BJ (cell line): ENCODE results near the gene PKD1. TPM values are rescaled to one million over a fixed set of nuclear protein-coding genes. Genes with fewer than 3 reads are reported as not detected.

ENCODE experiments used
- CTCF ChIA-PET: fragments of 350-600 bp; formaldehyde crosslinking; extraction: SDS; loops from one replicate; lab custom pipeline; 2021; ENCODE audit warnings: antibody characterized with exemption, inconsistent platforms; lab: Yijun Ruan, JAX
- POLR2A ChIA-PET: fragments of 300-600 bp; sonication (Branson Sonifier 250); formaldehyde crosslinking; extraction: SDS; loops from one replicate; lab custom pipeline; 2021; ENCODE audit warnings: antibody characterized with exemption; lab: Charles Lee
- DNase-seq: peaks from one replicate; pipeline ENCODE4 v3.0.0-alpha.2; 2011; ENCODE audit warnings: low read depth
- H3K27me3 ChIP-seq: 2 replicates; pipeline ENCODE4 v1.6.0; 2011; ENCODE audit warnings: low read length; ENCODE audit not compliant: control insufficient read depth, insufficient read depth
- H3K36me3 ChIP-seq: 2 replicates; pipeline ENCODE4 v1.5.1; 2011; ENCODE audit warnings: low read length; ENCODE audit not compliant: control insufficient read depth, insufficient read depth
- H3K4me3 ChIP-seq: 2 replicates; pipeline ENCODE4 v1.5.1; 2011; ENCODE audit warnings: low read depth, mild to moderate bottlenecking, control low read depth, low read length
- polyA plus RNA-seq: library from polyadenylated mRNA; depleted of rRNA; stranded (reverse); fragments of >200 nt; gene quantifications from 2 replicates; pipeline ENCODE4 v1.2.3, GENCODE V29; 2011
- TF ChIP-seq, protein P1 (sequence below): IDR thresholded peaks from 2 replicates; pipeline ENCODE4 v1.5.1; 2011; ENCODE audit warnings: low read depth, mild to moderate bottlenecking, control low read depth, inconsistent platforms, low read length, moderate library complexity; ENCODE audit not compliant: insufficient read depth

Gene PKD1
- polyA plus RNA-seq, 1 experiment, result 76.1 TPM

DNA sequence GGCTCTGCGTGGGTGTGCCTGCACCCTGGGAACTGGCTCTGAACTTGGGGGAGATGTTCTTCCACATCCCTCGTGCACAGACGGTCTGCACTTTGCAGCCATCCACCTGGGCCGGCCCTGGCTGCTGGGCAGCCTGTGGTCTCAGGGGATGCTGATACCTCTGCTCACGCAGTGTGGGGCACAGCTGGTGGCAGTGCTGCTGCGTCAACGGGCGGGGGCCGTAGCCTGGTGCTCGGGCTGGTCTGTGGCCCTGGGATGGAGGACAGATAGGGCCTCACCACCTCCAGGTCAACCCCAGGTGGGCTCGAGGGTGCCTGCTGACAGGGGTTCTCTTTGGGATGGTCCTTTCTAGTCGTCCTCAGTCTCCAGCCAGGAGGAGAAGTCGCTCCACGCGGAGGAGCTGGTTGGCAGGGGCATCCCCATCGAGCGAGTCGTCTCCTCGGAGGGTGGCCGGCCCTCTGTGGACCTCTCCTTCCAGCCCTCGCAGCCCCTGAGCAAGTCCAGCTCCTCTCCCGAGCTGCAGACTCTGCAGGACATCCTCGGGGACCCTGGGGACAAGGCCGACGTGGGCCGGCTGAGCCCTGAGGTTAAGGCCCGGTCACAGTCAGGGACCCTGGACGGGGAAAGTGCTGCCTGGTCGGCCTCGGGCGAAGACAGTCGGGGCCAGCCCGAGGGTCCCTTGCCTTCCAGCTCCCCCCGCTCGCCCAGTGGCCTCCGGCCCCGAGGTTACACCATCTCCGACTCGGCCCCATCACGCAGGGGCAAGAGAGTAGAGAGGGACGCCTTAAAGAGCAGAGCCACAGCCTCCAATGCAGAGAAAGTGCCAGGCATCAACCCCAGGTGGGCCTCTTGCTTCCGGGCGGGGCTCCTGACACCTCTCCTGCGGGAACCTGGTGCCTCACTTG lies 51.6 kb downstream of the PKD1 start:
- no peak for DNase-seq
- ChIA-PET CTCF (no interaction called here), POLR2A (no interaction called here)
- Histone ChIP-seq H3K4me3 (no peak overlapping the region), H3K27me3 (no peaks in the 10 kb centered on the region), H3K36me3 (peaks cover 48% of the 10 kb centered on the region)
- TF ChIP-seq, protein P1, sequence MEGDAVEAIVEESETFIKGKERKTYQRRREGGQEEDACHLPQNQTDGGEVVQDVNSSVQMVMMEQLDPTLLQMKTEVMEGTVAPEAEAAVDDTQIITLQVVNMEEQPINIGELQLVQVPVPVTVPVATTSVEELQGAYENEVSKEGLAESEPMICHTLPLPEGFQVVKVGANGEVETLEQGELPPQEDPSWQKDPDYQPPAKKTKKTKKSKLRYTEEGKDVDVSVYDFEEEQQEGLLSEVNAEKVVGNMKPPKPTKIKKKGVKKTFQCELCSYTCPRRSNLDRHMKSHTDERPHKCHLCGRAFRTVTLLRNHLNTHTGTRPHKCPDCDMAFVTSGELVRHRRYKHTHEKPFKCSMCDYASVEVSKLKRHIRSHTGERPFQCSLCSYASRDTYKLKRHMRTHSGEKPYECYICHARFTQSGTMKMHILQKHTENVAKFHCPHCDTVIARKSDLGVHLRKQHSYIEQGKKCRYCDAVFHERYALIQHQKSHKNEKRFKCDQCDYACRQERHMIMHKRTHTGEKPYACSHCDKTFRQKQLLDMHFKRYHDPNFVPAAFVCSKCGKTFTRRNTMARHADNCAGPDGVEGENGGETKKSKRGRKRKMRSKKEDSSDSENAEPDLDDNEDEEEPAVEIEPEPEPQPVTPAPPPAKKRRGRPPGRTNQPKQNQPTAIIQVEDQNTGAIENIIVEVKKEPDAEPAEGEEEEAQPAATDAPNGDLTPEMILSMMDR, result no peak

DNA sequence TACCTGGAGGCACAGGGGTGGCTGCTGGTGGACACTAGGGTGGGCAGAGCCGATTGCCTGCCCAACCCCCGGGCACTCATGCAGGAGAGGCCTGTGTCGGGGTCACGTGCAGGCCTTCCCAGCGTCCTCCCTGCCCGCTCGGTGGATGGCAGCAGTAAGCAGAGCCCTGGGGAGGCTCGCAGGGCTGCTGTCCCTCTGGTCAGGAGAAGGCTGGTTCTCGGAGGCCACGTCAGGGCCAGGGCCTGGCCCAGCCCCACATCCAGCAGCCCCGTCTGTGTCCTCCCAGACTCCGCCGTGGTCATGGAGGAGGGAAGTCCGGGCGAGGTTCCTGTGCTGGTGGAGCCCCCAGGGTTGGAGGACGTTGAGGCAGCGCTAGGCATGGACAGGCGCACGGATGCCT lies 52.3 kb downstream of the PKD1 start:
- ChIA-PET CTCF (interaction anchor here (1.5 kb wide), 1 partner anchor 28 kb away, joined by 5 read pairs; no protein-coding TSS in a partner anchor), POLR2A (no interaction called here)
- TF ChIP-seq, protein P1, result no peak
- Histone ChIP-seq H3K4me3 (no peak overlapping the region), H3K36me3 (peaks cover 44% of the 10 kb centered on the region), H3K27me3 (no peaks in the 10 kb centered on the region)
- no peak for DNase-seq

DNA sequence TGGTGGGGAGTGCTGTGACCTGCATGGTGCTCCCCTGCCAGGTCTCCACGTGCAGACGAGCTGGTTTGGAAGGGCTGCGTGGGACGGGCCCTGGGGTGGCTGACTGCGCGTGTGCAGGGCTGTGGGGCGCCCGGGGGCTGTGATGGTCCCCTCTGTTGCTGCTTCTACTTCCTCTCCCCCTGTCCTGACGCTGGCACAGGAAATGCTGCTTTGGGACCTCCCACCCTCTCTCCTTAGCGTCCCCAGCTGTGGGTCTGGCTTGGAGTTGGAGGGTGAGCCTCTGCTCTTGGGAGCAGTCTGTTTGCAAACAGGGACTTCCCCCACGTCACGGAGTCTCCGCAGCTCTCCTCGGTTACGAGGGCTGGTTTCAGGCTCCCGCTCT lies 52.7 kb downstream of the PKD1 start:
- Histone ChIP-seq H3K36me3 (peaks cover 40% of the 10 kb centered on the region), H3K27me3 (no peaks in the 10 kb centered on the region), H3K4me3 (no peak overlapping the region)
- TF ChIP-seq, protein P1, result no peak
- ChIA-PET POLR2A (no interaction called here), CTCF (interaction anchor here (1.5 kb wide), 1 partner anchor 27 kb away, joined by 5 read pairs; no protein-coding TSS in a partner anchor)
- no peak for DNase-seq

DNA sequence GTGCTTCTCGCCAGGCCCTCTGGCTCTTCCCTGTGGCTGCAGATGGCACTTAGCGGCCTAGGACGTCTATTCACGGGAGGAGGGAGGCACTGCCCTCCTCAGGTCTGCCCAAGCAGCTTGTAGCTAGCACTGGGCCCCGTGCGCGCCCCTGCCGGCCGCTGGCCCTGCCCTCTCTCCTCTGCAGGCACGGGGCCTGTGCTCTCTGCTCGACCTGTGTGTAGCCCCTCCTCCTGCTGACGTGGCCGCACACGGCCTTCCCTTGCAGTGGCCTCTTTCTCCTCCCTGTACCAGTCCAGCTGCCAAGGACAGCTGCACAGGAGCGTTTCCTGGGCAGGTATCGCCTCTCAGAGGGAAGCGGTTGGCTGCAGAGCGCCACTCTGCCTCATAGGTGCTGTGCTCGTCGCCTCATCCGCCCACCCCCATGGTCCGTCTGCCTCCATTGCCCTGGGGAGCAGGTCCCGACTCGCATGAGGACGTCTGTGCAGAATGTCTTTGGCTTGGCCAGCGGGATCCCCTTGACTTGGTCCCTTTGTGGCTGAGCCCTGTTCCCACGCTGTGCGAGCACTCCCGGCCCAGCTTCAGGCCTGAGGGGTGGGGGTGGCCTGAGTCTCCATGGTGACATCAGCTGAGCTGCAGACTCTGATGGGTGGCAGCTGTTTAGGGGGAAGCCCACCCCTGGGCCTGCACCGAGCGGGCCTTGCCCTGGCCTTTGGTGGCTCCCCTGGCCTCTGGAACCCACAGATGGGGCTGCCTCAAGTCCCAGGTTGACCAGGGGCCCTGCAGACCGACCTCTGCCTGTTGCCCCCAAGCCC lies 53.3 kb downstream of the PKD1 start:
- DNase-seq, result no peak
- Histone ChIP-seq H3K4me3 (no peak overlapping the region), H3K27me3 (no peaks in the 10 kb centered on the region), H3K36me3 (peaks cover 36% of the 10 kb centered on the region)
- TF ChIP-seq, protein P1, result no peak
- POLR2A ChIA-PET, result no interaction called here
- CTCF ChIA-PET, result interaction anchor here (1.5 kb wide), 1 partner anchor 27 kb away, joined by 5 read pairs; no protein-coding TSS in a partner anchor
